VCaP (cell line): Measurements from ENCODE around the gene MARK2.

ENCODE experiments used
- H3K27ac ChIP-seq: fragments of 450-650 bp; 2 replicates; pipeline ENCODE4 v1.5.1; 2017
- TF ChIP-seq, protein P1 (sequence below): fragments of 450-650 bp; conservative IDR thresholded peaks from 2 replicates; pipeline ENCODE4 v1.5.1; 2017; ENCODE audit warnings: mild to moderate bottlenecking, moderate library complexity

MARK2 gene

DNA sequence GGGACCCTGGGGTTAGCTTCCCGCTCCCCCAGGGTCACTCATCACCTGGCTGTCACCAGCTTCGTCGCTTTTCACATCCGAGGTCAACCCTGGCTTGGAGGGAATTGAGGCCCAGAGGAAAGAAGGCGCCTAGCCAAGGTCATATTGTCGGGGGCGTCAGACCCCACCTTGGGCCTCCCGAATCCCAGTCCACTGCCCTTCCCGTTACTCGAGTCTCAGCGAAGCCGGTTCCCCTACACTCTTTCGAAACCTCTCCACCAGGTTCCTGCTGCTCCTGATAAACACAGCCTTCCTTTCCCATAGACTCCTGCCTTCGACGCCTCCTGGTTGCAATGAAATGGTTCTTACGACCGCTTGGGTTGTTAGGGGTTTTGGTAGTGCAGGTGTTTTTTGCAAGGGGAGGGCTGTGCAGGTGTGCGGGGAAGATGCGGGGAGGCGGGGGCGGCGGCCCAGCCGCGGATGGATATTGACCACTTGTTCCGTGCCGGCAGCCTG, 100.5 kb downstream of the MARK2 start:
- peak overlapping the region; percentile 81 for H3K27ac ChIP-seq

DNA sequence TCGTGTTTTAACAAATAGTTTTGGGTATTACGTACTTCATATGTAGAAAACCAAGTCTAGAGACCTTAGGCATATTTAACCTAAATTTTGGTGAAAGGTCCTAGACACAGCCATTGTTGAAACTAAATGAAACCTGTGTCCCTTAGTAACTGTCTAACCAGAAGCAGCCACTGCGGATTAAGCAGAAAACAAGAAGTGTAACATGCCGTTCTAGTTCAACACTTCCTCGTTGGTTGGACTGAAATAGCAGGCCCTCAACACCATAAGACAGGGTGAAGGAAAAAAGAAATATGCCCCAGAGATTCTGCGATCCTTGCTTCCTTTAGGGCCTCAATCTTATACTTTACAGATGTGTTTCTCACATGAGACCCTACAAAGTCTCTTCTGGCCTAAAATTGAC, 101.9 kb downstream of the MARK2 start:
- TF ChIP-seq, protein P1, sequence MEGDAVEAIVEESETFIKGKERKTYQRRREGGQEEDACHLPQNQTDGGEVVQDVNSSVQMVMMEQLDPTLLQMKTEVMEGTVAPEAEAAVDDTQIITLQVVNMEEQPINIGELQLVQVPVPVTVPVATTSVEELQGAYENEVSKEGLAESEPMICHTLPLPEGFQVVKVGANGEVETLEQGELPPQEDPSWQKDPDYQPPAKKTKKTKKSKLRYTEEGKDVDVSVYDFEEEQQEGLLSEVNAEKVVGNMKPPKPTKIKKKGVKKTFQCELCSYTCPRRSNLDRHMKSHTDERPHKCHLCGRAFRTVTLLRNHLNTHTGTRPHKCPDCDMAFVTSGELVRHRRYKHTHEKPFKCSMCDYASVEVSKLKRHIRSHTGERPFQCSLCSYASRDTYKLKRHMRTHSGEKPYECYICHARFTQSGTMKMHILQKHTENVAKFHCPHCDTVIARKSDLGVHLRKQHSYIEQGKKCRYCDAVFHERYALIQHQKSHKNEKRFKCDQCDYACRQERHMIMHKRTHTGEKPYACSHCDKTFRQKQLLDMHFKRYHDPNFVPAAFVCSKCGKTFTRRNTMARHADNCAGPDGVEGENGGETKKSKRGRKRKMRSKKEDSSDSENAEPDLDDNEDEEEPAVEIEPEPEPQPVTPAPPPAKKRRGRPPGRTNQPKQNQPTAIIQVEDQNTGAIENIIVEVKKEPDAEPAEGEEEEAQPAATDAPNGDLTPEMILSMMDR, result no peak
- H3K27ac ChIP-seq, result no peak overlapping the region; the same call in 1 of the 2 replicates

More for the DNA sequence above, 100.5 kb downstream of the MARK2 start:
- TF ChIP-seq, protein P1, result peak; percentile 30

DNA sequence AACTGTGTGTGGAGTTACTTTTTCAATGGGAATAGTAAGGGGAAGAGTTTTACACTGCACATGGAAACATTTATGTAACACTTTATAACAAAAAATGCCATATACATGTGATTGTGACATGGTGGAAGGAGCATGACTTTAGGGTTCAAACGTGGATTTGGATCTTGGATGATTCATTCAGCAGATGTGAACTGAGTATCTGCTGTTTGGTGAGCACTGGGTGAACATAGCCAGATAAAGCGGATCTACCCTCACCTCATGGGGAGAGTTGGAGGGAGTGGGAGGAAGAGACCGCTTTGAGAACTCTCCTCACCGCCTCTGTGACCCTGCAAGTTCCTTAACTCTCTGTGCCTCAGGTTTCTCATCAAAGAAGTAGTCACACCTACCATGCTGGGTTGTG, 103.0 kb downstream of the MARK2 start:
- TF ChIP-seq, protein P1, result no peak
- H3K27ac ChIP-seq, result no peak overlapping the region

DNA sequence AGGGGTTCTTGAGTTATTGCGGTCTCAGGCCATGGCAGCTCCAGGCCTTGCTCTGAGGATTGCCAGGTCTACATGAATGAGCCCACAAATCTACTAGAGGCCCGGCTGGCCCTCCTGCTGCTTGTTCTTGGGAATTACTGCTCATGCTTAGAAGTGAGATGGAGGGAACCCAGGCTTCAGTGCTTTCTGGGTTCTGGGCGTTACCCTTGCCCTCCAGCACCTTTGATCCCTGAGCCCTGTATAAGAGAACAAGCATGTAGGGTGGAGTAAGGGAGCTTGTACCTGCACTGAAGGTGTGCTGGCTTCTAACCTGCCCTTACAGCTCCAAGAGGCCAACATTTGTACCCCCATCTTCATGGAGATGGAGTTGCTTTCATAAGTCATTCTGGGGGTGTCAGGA, 103.9 kb downstream of the MARK2 start:
- no peak overlapping the region; the same call in 1 of the 2 replicates for H3K27ac ChIP-seq
- TF ChIP-seq, protein P1, result no peak

DNA sequence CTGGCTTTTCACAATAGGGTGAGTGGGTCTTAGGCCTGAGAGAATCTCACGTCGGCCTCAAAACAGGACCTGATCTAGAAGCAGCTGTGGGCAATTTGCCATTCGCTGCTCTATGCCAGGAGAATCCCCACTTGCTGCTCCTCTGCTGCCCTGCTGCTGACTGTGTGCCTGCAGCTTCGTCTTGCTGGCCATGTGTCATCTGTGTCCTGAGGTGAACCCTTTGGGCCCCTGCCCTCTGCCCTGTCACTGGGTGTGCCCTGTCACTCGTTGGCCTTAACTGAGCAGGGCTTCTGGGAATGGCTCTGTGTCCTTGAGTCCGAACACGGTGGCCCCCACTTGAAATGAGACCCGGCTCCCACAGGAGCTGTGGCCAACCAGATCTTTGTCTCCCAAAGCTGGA, 106.1 kb downstream of the MARK2 start:
- TF ChIP-seq, protein P1, result no peak
- H3K27ac ChIP-seq, result peak overlapping the region; percentile 64

DNA sequence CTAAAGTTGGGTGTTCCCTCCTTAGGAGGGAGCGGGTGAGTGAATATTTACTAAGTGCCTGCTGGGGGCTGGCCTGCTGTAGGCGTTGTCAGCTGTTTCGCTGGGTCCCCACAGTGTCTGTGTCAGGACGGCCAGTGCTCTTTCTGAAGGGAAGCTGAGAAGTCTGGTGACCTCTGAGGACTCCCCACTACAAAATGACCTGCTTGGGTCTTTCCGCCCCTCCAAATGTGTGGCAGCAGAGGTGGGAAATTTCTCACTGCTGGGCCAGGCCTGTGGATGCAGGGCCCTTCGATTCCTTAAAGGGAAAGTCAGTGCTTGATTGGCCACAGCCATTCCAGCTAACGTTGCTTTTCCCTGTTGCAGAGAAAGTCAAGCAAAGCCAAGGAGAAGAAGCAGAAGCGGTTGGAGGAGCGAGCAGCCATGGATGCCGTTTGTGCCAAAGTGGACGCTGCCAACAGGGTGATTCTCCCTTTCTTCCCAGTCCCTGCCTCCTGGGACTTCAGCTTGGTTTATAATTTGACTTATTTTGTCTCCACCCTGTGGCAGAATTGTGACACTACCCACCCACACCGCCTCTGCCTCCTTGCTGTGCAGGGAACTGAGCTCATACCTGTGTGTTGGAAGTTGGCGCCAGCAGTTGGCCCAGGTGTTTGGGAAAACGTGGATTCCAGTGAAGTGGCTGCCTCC, 106.7 kb downstream of the MARK2 start:
- H3K27ac ChIP-seq, result peak overlapping the region; percentile 64
- TF ChIP-seq, protein P1, result peak; percentile 100

DNA sequence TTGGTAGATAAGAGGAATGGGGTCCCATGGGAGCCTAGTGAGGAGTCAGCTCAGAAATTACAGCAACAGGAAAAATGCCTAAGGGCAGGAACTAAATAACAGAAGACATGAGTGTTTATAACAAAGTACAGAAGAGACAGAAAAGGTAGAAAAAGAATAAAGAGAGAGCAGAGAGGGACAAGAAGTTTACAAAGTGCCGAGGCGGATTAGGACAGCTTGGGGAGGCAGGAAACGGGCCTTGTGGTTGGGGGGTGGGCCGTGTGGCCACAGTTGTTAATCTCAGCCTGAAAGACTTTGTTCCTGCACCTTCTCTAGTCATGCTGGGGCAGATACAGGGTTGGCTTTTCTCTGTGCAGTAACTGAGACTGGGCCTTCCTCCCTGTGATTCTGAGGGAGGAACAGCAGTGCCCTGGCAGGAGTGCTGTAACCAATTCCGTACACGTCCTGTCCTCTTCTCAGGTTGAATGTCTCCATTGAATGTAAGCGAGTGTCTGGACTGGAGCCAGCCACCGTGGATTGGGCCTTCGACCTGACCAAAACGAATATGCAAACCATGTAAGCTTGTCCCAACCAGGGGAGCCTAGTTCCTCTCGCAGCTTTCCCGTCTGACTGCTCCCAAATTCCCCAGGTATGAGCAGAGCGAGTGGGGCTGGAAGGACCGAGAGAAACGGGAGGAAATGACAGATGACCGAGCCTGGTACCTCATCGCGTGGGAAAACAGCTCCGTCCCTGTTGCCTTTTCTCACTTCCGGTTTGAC, 113.0 kb downstream of the MARK2 start:
- TF ChIP-seq, protein P1, result no peak
- no peak overlapping the region; the same call in 1 of the 2 replicates for H3K27ac ChIP-seq
